Spleen (tissue), 11 donors: ENCODE measurements around the gene ICAM1. TPM values are rescaled to one million over a fixed set of nuclear protein-coding genes. Genes with fewer than 3 reads are reported as not detected.

Experiments used
- DNase-seq: peaks from one replicate; pipeline ENCODE4 v3.0.0-alpha.2; 2020
- H3K27ac ChIP-seq, 8 donors: fragments of 200-600 bp; sonication (generic) in 7 of 8; 1 replicate in 4 of 8; 2 replicates in 4 of 8; pipeline versions ENCODE4 v1.5.0 to v1.8.0; 2016 to 2021; ENCODE audit warnings: inconsistent platforms in 4 of 8, mild to moderate bottlenecking in 4 of 8, moderate library complexity in 1 of 8
- H3K27me3 ChIP-seq, 7 donors: fragments of 200-600 bp; sonication (generic) in 6 of 7; replicated peaks in 1 of 7; 1 replicate in 4 of 7; 2 replicates in 3 of 7; pipeline versions ENCODE4 v1.5.0 to v1.8.0; 2016 to 2021; ENCODE audit warnings: inconsistent platforms in 3 of 7, mild to moderate bottlenecking in 1 of 7
- H3K36me3 ChIP-seq, 6 donors: fragments of 200-600 bp; sonication (generic) in 5 of 6; 1 replicate in 4 of 6; 2 replicates in 2 of 6; pipeline versions ENCODE4 v1.5.0 to v1.8.0; 2016 to 2021; ENCODE audit warnings: inconsistent platforms in 2 of 6
- H3K4me1 ChIP-seq, 6 donors: fragments of 200-600 bp; sonication (generic) in 5 of 6; 1 replicate in 3 of 6; 2 replicates in 3 of 6; pipeline versions ENCODE4 v1.5.0 to v1.8.0; 2016 to 2021; ENCODE audit warnings: inconsistent platforms in 3 of 6
- H3K4me3 ChIP-seq, 8 donors: fragments of 200-600 bp; sonication (generic) in 7 of 8; 1 replicate in 4 of 8; 2 replicates in 4 of 8; pipeline versions ENCODE4 v1.5.0 to v1.8.0; 2016 to 2021; ENCODE audit warnings: inconsistent platforms in 4 of 8, mild to moderate bottlenecking in 4 of 8, moderate library complexity in 2 of 8
- H3K9me3 ChIP-seq, 8 donors: fragments of 200-600 bp; sonication (generic) in 7 of 8; 1 replicate in 4 of 8; 2 replicates in 4 of 8; pipeline versions ENCODE4 v1.5.0 to v1.8.0; 2016 to 2021; ENCODE audit warnings: inconsistent platforms in 4 of 8
- CTCF ChIP-seq, 11 experiments: fragments of 200-600 bp in 7 of 11; fragments of 450-650 bp in 4 of 11; sonication (generic) in 4 of 11; IDR thresholded peaks in 8 of 11; conservative IDR thresholded peaks in 3 of 11; 1 replicate in 7 of 11; 2 replicates in 4 of 11; pipeline versions ENCODE4 v1.4.0 to v1.8.0; 2016 to 2021; ENCODE audit warnings: antibody characterized with exemption in 11 of 11, inconsistent platforms in 4 of 11, mild to moderate bottlenecking in 1 of 11
- POLR2A ChIP-seq, 3 donors: fragments of 450-650 bp; IDR thresholded peaks; one replicate each; pipeline ENCODE4 v1.5.1; 2017; ENCODE audit warnings: antibody characterized with exemption in 3 of 3, mild to moderate bottlenecking in 1 of 3
- POLR2AphosphoS5 ChIP-seq, 3 donors: sonication (generic); formaldehyde crosslinking; IDR thresholded peaks; one replicate each; pipeline ENCODE4 v1.5.1; 2017; ENCODE audit warnings: antibody characterized with exemption in 3 of 3
- WGBS, 5 donors: extraction: QIAGEN DNeasy Blood & Tissue Kit in 3 of 5; methylation state at CpG; one replicate each; pipeline versions ENCODE4 v1.1.5 to v1.1.7; 2013 to 2018; 5-methylcytosine and 5-hydroxymethylcytosine counted together
- intact Hi-C: fragments of 100-400 bp; cut with DNase I; formaldehyde crosslinking; loops from one replicate; pipeline ENCODE4 v1.15.0; 2023; ENCODE audit warnings: low total_unique reads
- polyA plus RNA-seq, 3 donors: library from polyadenylated mRNA; stranded (reverse); fragments of 200-250 nt; gene quantifications; one replicate each; pipeline ENCODE4 v1.2.1, GENCODE V29; 2013
- total RNA-seq, 7 donors: library from RNA; depleted of rRNA in 3 of 7; stranded (reverse); fragments of >200 nt in 3 of 7; fragmentation: NEBNext Ultra II Directional in 4 of 7; extraction: Animal tissue kit (Norgen Biotek cat#: 25700) in 4 of 7; gene quantifications; one replicate each; pipeline versions ENCODE4 v1.1.0 to v1.2.1, GENCODE V29; 2016 to 2021
- donor health status: healthy with polysubstance abuse.
- donor health status: DM: no; HTN: no; CAD: no; lungs with moderate emphysema.
- donor health status: DM: no; HTN: no; CAD: no.
- donor health status: Bipolar disorder and iron deficiency.
- donor health status: healthy.
- donor health status: DM: no; HTN: no; CAD: no.
- donor health status: DM: yes; HTN: yes; CAD: no.

ICAM1 gene
- total and polyA plus RNA-seq, 10 donors, result 12.8 to 163 (median 98.2) TPM

- Histone ChIP-seq H3K36me3 (peaks cover 0 to 100% (median 99%) of the 10 kb centered on the region in 6 donors), H3K27me3 (no peaks in the 10 kb centered on the region), H3K9me3 (no peaks in the 10 kb centered on the region), H3K4me1 (peaks cover 0 to 3% (median under 1%) of the 10 kb centered on the region in 6 donors), H3K27ac (no peak overlapping the region), H3K4me3 (no peak overlapping the region)
- WGBS, 5 donors, result 76 to 85% (median 81%) methylated on average over 10 to 11 of the region's 11 CpGs
- no peak for DNase-seq
- TF ChIP-seq CTCF (IDR thresholded peaks at IDR 0.05 in 8 of 11, conservative IDR thresholded peaks at IDR 0.05 in 3 of 11), result no peak
- TF ChIP-seq POLR2AphosphoS5 (IDR thresholded peaks at IDR 0.05), result no peak
- TF ChIP-seq POLR2A (IDR thresholded peaks at IDR 0.05), result no peak
- intact Hi-C loops, result no loop called here
These were observed 50.5 kb downstream of the ICAM1 start for GRCh38 chr19:10321417-10321797.

GRCh38 chr19:10321874-10322835 is 51.2 kb downstream of the ICAM1 start:
- Histone ChIP-seq H3K27ac (no peak overlapping the region), H3K4me3 (no peak overlapping the region), H3K36me3 (peaks cover 0 to 100% (median 100%) of the 10 kb centered on the region in 6 donors), H3K9me3 (no peaks in the 10 kb centered on the region), H3K27me3 (no peaks in the 10 kb centered on the region), H3K4me1 (no peaks in the 10 kb centered on the region)
- no peak for TF ChIP-seq CTCF (IDR thresholded peaks at IDR 0.05 in 8 of 11, conservative IDR thresholded peaks at IDR 0.05 in 3 of 11)
- no peak for DNase-seq
- WGBS, 5 donors, result 92 to 97% (median 94%) methylated on average over 16 to 19 of the region's 19 CpGs
- intact Hi-C loops, result no loop called here

GRCh38 chr19:10325732-10326131 is 54.8 kb downstream of the ICAM1 start:
- Histone ChIP-seq H3K27me3 (no peaks in the 10 kb centered on the region), H3K36me3 (peaks cover 6 to 100% (median 99%) of the 10 kb centered on the region in 6 donors), H3K9me3 (no peaks in the 10 kb centered on the region), H3K27ac (no peak overlapping the region), H3K4me1 (peaks cover 0 to 16% (median 0%) of the 10 kb centered on the region in 6 donors), H3K4me3 (no peak overlapping the region)
- intact Hi-C loops, result no loop called here
- 86 to 98% (median 92%) methylated on average over 8 of the region's 8 CpGs for WGBS, 5 donors
- no peak for DNase-seq
- TF ChIP-seq CTCF (IDR thresholded peaks at IDR 0.05 in 8 of 11, conservative IDR thresholded peaks at IDR 0.05 in 3 of 11), result no peak
- TF ChIP-seq POLR2A (IDR thresholded peaks at IDR 0.05), result no peak
- no peak for TF ChIP-seq POLR2AphosphoS5 (IDR thresholded peaks at IDR 0.05)

- no peak for TF ChIP-seq POLR2AphosphoS5 (IDR thresholded peaks at IDR 0.05)
- TF ChIP-seq CTCF (IDR thresholded peaks at IDR 0.05 in 8 of 11, conservative IDR thresholded peaks at IDR 0.05 in 3 of 11), result no peak
- TF ChIP-seq POLR2A (IDR thresholded peaks at IDR 0.05), result no peak
- 93 to 96% (median 93%) methylated on average over 6 to 7 of the region's 7 CpGs for WGBS, 5 donors
- H3K27me3 ChIP-seq, result no peaks in the 10 kb centered on the region
- intact Hi-C loops, result no loop called here
- H3K9me3 ChIP-seq, result no peaks in the 10 kb centered on the region
- H3K4me3 ChIP-seq, result no peak overlapping the region
- H3K27ac ChIP-seq, result no peak overlapping the region
- DNase-seq, result no peak
- H3K4me1 ChIP-seq, result peaks cover 11 to 33% (median 14%) of the 10 kb centered on the region in 6 donors
- H3K36me3 ChIP-seq, result peaks cover 6 to 92% (median 80%) of the 10 kb centered on the region in 6 donors
These were observed 56.9 kb downstream of the ICAM1 start for GRCh38 chr19:10327793-10328192.
